ENCODE measurements around the gene E2F6. TPM values are rescaled to one million over a fixed set of nuclear protein-coding genes. Genes with fewer than 3 reads are reported as not detected.

Gene E2F6
- total RNA-seq, 1 experiment from 2014 or later, result 27.1 TPM

DNA sequence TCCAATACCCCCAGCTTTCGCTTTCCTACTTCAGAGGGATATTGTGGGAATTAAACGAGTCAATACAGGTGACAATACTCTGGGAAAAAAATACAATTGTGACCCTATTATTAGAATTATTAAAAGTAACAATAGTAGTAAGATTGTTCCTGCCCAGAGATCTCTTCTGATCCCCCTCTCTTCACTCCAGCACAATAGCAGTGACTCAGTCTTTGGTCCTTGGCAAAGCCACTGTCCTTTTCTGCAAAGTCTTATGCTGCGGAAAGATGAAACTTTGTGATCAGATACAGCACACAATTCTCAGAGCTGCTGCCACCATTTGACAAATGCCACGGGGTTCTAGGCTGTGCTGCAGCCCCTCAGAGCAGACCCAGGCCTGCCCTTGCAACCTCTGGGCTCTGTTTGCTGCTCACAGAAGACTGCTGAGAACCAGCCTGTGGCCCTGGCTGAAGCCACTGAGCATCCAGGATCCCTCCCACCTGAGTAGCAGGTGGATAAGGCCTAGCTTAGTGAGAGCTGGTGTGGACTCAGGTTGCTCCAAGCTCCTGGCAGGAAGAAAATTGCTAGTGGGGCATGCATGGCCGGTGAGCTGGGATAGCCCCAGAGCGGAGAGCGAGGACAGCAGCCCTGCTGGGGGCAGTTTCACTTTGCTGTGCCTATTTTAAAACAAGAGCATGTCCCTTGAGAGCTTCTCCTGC lies 61.4 kb downstream of the E2F6 start:
- no peaks in the 10 kb centered on the region for H3K36me3 ChIP-seq (ENCODE audit: low read depth, low read length)
- H3K4me2 ChIP-seq (ENCODE audit: low read length), result no peak overlapping the region
- CTCF ChIA-PET, result no interaction called here
- no peaks in the 10 kb centered on the region for H3K27me3 ChIP-seq (ENCODE audit: low read length)
- no peak overlapping the region for H2AFZ ChIP-seq (ENCODE audit: low read length)
- no TSS peak for BruUV-seq (replicated peaks)
- H3K9me3 ChIP-seq (ENCODE audit: low read length), result no peaks in the 10 kb centered on the region
- no peaks in the 10 kb centered on the region for H3F3A ChIP-seq (ENCODE audit: low read length, unreplicated experiment)
- peak; percentile 22; the same call in 1 of the 2 replicates for ATAC-seq
- H3K4me3 ChIP-seq (ENCODE audit: low read length), result no peak overlapping the region
- no peaks in the 10 kb centered on the region for H3K79me2 ChIP-seq (ENCODE audit: low read length)
- no peak for DNase-seq
- H3K4me1 ChIP-seq (ENCODE audit: insufficient read depth, low read length), result peaks cover 9% of the 10 kb centered on the region
- H3K9me2 ChIP-seq (replicated peaks; ENCODE audit: low read length), result no peaks in the 10 kb centered on the region
- no peaks in the 10 kb centered on the region for H4K20me1 ChIP-seq (ENCODE audit: low read length)
- no peak overlapping the region for H3K9ac ChIP-seq (ENCODE audit: low read length)
- POLR2A ChIA-PET (ENCODE audit: unreplicated experiment), result no interaction called here
- intact Hi-C loops (cut with micrococcal nuclease), result no loop called here
- no peak overlapping the region for H3K27ac ChIP-seq (ENCODE audit: low read length)
- TF ChIP-seq, protein P1, sequence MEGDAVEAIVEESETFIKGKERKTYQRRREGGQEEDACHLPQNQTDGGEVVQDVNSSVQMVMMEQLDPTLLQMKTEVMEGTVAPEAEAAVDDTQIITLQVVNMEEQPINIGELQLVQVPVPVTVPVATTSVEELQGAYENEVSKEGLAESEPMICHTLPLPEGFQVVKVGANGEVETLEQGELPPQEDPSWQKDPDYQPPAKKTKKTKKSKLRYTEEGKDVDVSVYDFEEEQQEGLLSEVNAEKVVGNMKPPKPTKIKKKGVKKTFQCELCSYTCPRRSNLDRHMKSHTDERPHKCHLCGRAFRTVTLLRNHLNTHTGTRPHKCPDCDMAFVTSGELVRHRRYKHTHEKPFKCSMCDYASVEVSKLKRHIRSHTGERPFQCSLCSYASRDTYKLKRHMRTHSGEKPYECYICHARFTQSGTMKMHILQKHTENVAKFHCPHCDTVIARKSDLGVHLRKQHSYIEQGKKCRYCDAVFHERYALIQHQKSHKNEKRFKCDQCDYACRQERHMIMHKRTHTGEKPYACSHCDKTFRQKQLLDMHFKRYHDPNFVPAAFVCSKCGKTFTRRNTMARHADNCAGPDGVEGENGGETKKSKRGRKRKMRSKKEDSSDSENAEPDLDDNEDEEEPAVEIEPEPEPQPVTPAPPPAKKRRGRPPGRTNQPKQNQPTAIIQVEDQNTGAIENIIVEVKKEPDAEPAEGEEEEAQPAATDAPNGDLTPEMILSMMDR (conservative IDR thresholded peaks at IDR 0.05; ENCODE audit: low read depth, low read length), result no peak
- no peak for TF ChIP-seq EZH2phosphoT487 (IDR thresholded peaks at IDR 0.05; ENCODE audit: borderline replicate concordance, low read length)
- no peak for TF ChIP-seq EZH2 (IDR thresholded peaks at IDR 0.05; ENCODE audit: low read length, unreplicated experiment)

DNA sequence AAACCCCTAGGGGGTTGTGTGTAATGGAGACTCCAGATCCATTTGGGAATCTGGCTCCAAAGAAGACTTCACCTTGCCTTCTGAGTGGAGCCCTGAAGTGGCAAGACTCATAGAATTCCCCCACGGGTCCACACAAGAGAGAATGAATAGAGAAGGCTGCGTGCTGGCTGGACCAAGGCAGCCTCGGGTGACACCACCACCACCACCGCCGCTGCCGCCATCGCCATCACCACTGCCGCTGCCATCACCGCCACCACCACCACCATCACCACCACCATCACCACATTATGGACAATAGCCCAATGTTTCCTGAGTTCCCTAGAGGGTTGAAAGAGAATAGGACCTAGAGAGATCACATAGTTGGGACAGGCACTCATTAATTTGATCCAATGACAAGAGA lies 63.5 kb downstream of the E2F6 start:
- Histone ChIP-seq H3K9me3 (ENCODE audit: low read length) (no peaks in the 10 kb centered on the region), H3K79me2 (ENCODE audit: low read length) (no peaks in the 10 kb centered on the region), H3K27me3 (ENCODE audit: low read length) (no peaks in the 10 kb centered on the region), H3K4me1 (ENCODE audit: insufficient read depth, low read length) (no peaks in the 10 kb centered on the region), H3K36me3 (ENCODE audit: low read depth, low read length) (no peaks in the 10 kb centered on the region), H3K27ac (ENCODE audit: low read length) (no peak overlapping the region), H3F3A (ENCODE audit: low read length, unreplicated experiment) (no peaks in the 10 kb centered on the region), H3K4me3 (ENCODE audit: low read length) (no peak overlapping the region), H3K4me2 (ENCODE audit: low read length) (no peak overlapping the region), H3K9me2 (replicated peaks; ENCODE audit: low read length) (no peaks in the 10 kb centered on the region), H3K9ac (ENCODE audit: low read length) (no peak overlapping the region), H2AFZ (ENCODE audit: low read length) (no peak overlapping the region), H4K20me1 (ENCODE audit: low read length) (no peaks in the 10 kb centered on the region)
- CTCF ChIA-PET, result no interaction called here
- no TSS peak for BruUV-seq (replicated peaks)
- POLR2A ChIA-PET (ENCODE audit: unreplicated experiment), result no interaction called here
- DNase-seq (no peak), ATAC-seq (no peak)
- TF ChIP-seq EZH2phosphoT487 (IDR thresholded peaks at IDR 0.05; ENCODE audit: borderline replicate concordance, low read length) (no peak), EZH2 (IDR thresholded peaks at IDR 0.05; ENCODE audit: low read length, unreplicated experiment) (no peak)
- TF ChIP-seq, protein P1 (conservative IDR thresholded peaks at IDR 0.05; ENCODE audit: low read depth, low read length), result no peak
- intact Hi-C loops (cut with micrococcal nuclease), result no loop called here

DNA sequence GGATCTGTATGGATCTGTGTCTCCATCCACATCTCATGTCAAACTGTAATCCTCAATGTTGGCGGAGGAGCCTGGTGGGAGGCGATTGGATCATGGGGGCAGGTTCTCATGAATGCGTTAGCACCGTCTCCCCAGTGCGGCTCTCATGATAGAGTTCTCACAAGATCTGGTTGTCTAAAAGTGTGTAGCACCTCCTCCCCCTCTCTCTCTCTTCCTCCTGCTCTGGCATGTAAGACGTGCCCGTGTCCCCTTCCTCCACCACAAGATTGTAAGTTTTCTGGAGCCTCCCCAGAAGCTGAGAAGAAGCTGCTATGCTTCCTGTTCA lies 66.6 kb downstream of the E2F6 start:
- no peak overlapping the region for H3K4me2 ChIP-seq (ENCODE audit: low read length)
- no peaks in the 10 kb centered on the region for H3K4me1 ChIP-seq (ENCODE audit: insufficient read depth, low read length)
- no peak overlapping the region for H2AFZ ChIP-seq (ENCODE audit: low read length)
- TF ChIP-seq EZH2phosphoT487 (IDR thresholded peaks at IDR 0.05; ENCODE audit: borderline replicate concordance, low read length) (no peak), EZH2 (IDR thresholded peaks at IDR 0.05; ENCODE audit: low read length, unreplicated experiment) (no peak)
- TF ChIP-seq, protein P1 (conservative IDR thresholded peaks at IDR 0.05; ENCODE audit: low read depth, low read length), result no peak
- DNase-seq (no peak), ATAC-seq (no peak)
- CTCF ChIA-PET, result no interaction called here
- H3K9me3 ChIP-seq (ENCODE audit: low read length), result no peaks in the 10 kb centered on the region
- no peaks in the 10 kb centered on the region for H3K36me3 ChIP-seq (ENCODE audit: low read depth, low read length)
- no peaks in the 10 kb centered on the region for H3K79me2 ChIP-seq (ENCODE audit: low read length)
- no peak overlapping the region for H3K9ac ChIP-seq (ENCODE audit: low read length)
- H3K27ac ChIP-seq (ENCODE audit: low read length), result no peak overlapping the region
- intact Hi-C loops (cut with micrococcal nuclease), result no loop called here
- H4K20me1 ChIP-seq (ENCODE audit: low read length), result no peaks in the 10 kb centered on the region
- no peaks in the 10 kb centered on the region for H3F3A ChIP-seq (ENCODE audit: low read length, unreplicated experiment)
- H3K9me2 ChIP-seq (replicated peaks; ENCODE audit: low read length), result no peaks in the 10 kb centered on the region
- BruUV-seq (replicated peaks), result no TSS peak
- no peak overlapping the region for H3K4me3 ChIP-seq (ENCODE audit: low read length)
- no peaks in the 10 kb centered on the region for H3K27me3 ChIP-seq (ENCODE audit: low read length)
- POLR2A ChIA-PET (ENCODE audit: unreplicated experiment), result no interaction called here
